ENCODE measurements around the gene DNAH3.

DNAH3 gene

DNA sequence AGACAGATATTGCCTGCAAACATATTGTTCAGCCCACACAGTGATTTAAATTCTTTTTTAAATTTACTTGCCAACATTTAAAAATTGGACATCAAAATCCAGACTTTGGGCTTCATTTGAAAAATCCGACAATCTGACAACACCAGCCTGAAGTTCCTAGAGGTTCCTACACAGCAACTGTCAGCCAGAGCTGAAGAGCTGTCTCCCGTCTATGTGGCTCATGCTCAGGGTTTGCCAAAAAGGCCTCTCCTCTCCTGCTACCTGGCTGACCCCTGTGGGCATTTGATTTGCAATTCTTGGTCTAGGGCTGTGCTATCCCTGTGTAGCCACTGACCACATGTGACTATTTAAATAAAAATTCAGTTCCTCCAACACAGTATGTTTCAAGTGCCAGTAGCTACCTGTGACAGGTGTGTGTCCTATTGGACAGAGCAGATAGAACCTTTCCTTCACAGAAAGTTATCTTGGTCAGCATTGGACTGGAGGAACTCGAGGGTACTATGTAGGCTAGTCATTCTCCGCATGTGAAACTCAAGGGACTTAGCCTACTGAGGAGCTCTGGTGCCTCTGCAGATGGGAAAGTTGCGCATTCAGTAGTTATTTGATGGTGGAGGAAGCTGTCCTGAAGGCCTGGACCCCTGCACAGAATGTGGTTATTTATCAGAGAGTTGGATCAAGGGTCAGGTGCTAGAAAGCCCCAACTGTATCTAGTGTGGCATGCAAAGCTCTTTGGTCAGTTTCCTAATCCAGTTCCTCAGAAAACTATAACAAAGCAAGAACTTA lies 247.3 kb downstream of the DNAH3 start:
- Histone ChIP-seq H3K4me1 (ENCODE audit: insufficient read depth, insufficient read length) (no peaks in the 10 kb centered on the region), H3K9me3 (ENCODE audit: insufficient read depth, low read length) (no peaks in the 10 kb centered on the region), H3K27me3 (ENCODE audit: insufficient read depth, insufficient read length) (no peaks in the 10 kb centered on the region), H3K4me3 (ENCODE audit: insufficient read length, low read depth) (no peak overlapping the region), H3K9ac (ENCODE audit: insufficient read length, low read depth) (no peak overlapping the region), H3K36me3 (ENCODE audit: insufficient read depth, insufficient read length, low read length) (peaks cover 18% of the 10 kb centered on the region)
- TF ChIP-seq YY1 (IDR thresholded peaks at IDR 0.05; ENCODE audit: insufficient read depth, insufficient read length) (no peak), SUZ12 (IDR thresholded peaks at IDR 0.05; ENCODE audit: extremely low read depth, insufficient read depth, insufficient read length) (no peak), ZNF274 (IDR thresholded peaks at IDR 0.05; ENCODE audit: low read depth, low read length) (no peak)
- DNase-seq (ENCODE audit: low read depth, low spot score): no peak

DNA sequence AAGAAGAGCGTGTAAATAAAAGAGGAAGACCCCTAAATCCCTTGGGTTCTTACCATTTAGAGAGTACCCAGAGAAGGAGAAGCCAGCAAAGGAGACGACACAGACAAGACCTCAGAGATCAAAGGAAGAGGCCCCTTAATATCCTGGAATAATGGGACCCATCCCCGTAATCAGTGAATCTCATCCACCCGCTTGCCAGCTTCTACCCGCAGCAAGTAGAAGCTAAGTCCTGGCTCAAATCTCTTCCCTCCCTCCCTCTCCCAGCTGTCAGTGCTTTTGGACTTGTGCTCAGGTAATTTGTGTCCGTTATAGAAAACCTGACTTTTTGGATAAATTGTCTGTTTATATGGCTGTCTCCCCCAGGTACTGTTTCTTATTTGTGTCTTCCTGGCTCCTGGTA lies 248.2 kb downstream of the DNAH3 start:
- no peaks in the 10 kb centered on the region for H3K4me1 ChIP-seq (ENCODE audit: insufficient read depth, insufficient read length)
- no peak overlapping the region for H3K9ac ChIP-seq (ENCODE audit: insufficient read length, low read depth)

DNA sequence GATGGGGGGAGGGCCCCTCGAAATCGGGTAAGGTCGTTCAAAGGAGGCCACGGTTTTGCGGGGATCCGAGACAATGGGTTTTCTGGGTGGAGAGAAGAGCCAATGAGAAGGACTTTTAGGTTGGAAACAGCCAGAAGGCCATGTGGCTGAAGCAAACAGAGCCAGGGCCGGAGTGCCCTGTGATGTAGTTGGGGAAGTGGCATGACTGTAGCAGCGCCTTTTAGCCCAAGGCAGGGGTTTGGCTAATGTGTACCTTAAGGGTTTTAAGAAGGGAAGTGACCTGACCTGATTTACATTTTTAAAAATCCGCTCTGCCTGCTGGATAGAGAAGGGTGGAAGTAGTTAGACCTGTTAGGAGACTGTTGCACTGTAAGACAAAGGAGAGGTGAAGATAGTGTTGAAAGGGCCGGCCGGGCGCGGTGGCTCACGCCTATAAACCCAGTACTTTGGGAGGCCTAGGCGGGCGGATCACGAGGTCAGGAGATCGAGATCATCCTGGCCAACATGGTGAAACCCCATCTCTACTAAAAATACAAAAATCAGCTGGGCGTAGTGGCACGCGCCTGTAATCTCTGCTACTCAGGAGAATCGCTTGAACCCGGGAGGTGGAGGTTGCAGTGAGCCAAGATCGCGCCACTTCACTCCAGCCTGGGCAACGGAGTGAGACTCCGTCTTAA lies 249.1 kb downstream of the DNAH3 start:
- peaks cover 26% of the 10 kb centered on the region for H3K36me3 ChIP-seq (ENCODE audit: insufficient read depth, insufficient read length, low read length)
- TF ChIP-seq SUZ12 (IDR thresholded peaks at IDR 0.05; ENCODE audit: extremely low read depth, insufficient read depth, insufficient read length) (no peak), ZNF274 (IDR thresholded peaks at IDR 0.05; ENCODE audit: low read depth, low read length) (no peak), YY1 (IDR thresholded peaks at IDR 0.05; ENCODE audit: insufficient read depth, insufficient read length) (no peak)
- H3K4me1 ChIP-seq (ENCODE audit: insufficient read depth, insufficient read length): no peaks in the 10 kb centered on the region
- peak overlapping the region; percentile 92 for H3K9ac ChIP-seq (ENCODE audit: insufficient read length, low read depth)
- H3K9me3 ChIP-seq (ENCODE audit: insufficient read depth, low read length): no peaks in the 10 kb centered on the region
- H3K4me3 ChIP-seq (ENCODE audit: insufficient read length, low read depth): peak overlapping the region; percentile 85
- H3K27me3 ChIP-seq (ENCODE audit: insufficient read depth, insufficient read length): no peaks in the 10 kb centered on the region
- DNase-seq (ENCODE audit: low read depth, low spot score): peak; percentile 30

More for the DNA sequence above, 248.2 kb downstream of the DNAH3 start:
- Histone ChIP-seq H3K36me3 (ENCODE audit: insufficient read depth, insufficient read length, low read length) (peaks cover 18% of the 10 kb centered on the region), H3K9me3 (ENCODE audit: insufficient read depth, low read length) (no peaks in the 10 kb centered on the region), H3K4me3 (ENCODE audit: insufficient read length, low read depth) (no peak overlapping the region), H3K27me3 (ENCODE audit: insufficient read depth, insufficient read length) (no peaks in the 10 kb centered on the region)
- no peak for DNase-seq (ENCODE audit: low read depth, low spot score)
- TF ChIP-seq SUZ12 (IDR thresholded peaks at IDR 0.05; ENCODE audit: extremely low read depth, insufficient read depth, insufficient read length) (no peak), YY1 (IDR thresholded peaks at IDR 0.05; ENCODE audit: insufficient read depth, insufficient read length) (no peak), ZNF274 (IDR thresholded peaks at IDR 0.05; ENCODE audit: low read depth, low read length) (no peak)

DNA sequence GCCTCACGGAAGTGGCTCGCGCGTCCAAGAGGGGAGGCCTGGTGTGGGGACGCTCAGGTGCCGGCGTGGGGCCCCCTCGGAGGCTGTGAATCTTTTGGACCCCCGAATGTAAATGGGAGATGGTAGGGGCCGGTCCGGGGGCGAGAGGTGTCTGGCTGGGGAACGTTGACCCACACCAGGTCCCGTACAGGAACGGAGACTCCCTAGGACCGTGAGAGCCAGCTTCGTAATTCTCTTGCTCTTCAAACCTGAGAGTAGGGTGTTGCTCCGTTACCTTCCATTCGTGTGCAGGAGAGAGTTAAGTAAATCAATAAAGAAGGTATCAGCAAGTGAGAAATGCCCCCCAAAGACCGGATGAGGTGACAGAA lies 249.6 kb downstream of the DNAH3 start:
- peak overlapping the region; percentile 85 for H3K4me3 ChIP-seq (ENCODE audit: insufficient read length, low read depth)
- DNase-seq (ENCODE audit: low read depth, low spot score): peak; percentile 1
- H3K9ac ChIP-seq (ENCODE audit: insufficient read length, low read depth): peak overlapping the region; percentile 92
- H3K4me1 ChIP-seq (ENCODE audit: insufficient read depth, insufficient read length): no peaks in the 10 kb centered on the region
- no peaks in the 10 kb centered on the region for H3K9me3 ChIP-seq (ENCODE audit: insufficient read depth, low read length)
- peaks cover 30% of the 10 kb centered on the region for H3K36me3 ChIP-seq (ENCODE audit: insufficient read depth, insufficient read length, low read length)
- TF ChIP-seq YY1 (IDR thresholded peaks at IDR 0.05; ENCODE audit: insufficient read depth, insufficient read length) (no peak), ZNF274 (IDR thresholded peaks at IDR 0.05; ENCODE audit: low read depth, low read length) (no peak), SUZ12 (IDR thresholded peaks at IDR 0.05; ENCODE audit: extremely low read depth, insufficient read depth, insufficient read length) (no peak)
- no peaks in the 10 kb centered on the region for H3K27me3 ChIP-seq (ENCODE audit: insufficient read depth, insufficient read length)

DNA sequence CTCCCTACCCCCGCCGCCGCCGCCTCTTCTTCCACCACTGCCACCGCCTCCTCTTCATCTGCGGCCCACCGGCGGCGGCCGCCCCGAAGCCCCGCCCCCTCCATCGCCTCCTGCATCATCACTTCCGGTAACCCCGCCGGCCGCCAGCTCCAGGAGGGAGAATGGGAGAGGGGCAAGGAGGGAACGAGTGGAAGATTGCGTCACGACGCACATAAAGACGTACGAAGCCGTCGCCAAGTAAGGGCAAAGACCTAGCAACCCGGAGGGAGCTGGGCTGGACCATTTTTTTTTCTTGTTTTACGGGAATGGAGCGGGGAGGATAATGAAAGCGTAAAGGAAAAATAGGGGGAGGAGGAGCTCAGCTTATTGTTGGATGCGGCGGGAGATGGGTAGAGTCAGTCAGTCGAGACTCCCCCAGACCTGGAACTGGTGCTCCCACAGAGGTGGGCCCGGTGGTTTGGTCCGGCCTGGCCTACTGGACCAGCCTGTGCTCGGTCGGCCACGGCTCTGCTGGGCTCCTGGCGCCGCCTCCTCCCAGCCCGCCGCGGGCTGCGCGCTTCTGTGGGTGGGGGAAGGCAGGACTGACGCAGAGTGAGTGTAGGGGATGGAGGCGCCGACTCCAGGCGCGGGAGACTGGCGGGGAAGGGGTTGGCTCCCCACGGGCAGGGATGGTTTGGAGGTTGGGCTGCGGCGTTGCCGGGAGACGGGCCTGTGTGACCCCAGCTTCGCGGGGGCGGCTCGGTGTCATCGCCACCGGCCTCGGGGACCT lies 250.2 kb downstream of the DNAH3 start, which contains the start of the genes DCUN1D3 and LYRM1:
Gene DCUN1D3 (minus strand): TSS at position 60 of the 769 bp plus-strand sequence. CDS start 37,820 bp downstream, outside the sequence.
Gene LYRM1 (plus strand): TSS at position 473 of the 769 bp plus-strand sequence. CDS start 14,785 bp downstream, outside the sequence.
- Histone ChIP-seq H3K9me3 (ENCODE audit: insufficient read depth, low read length) (no peaks in the 10 kb centered on the region), H3K4me1 (ENCODE audit: insufficient read depth, insufficient read length) (no peaks in the 10 kb centered on the region), H3K9ac (ENCODE audit: insufficient read length, low read depth) (peak within 1 kb of the TSS; percentile 92), H3K27me3 (ENCODE audit: insufficient read depth, insufficient read length) (no peaks in the 10 kb centered on the region), H3K36me3 (ENCODE audit: insufficient read depth, insufficient read length, low read length) (peaks cover 35% of the 10 kb centered on the region), H3K4me3 (ENCODE audit: insufficient read length, low read depth) (peak within 1 kb of the TSS; percentile 86)
- no peak for TF ChIP-seq SUZ12 (IDR thresholded peaks at IDR 0.05; ENCODE audit: extremely low read depth, insufficient read depth, insufficient read length)
- no peak for TF ChIP-seq YY1 (IDR thresholded peaks at IDR 0.05; ENCODE audit: insufficient read depth, insufficient read length)
- no peak for TF ChIP-seq ZNF274 (IDR thresholded peaks at IDR 0.05; ENCODE audit: low read depth, low read length)
- DNase-seq (ENCODE audit: low read depth, low spot score): peak; percentile 98

DNA sequence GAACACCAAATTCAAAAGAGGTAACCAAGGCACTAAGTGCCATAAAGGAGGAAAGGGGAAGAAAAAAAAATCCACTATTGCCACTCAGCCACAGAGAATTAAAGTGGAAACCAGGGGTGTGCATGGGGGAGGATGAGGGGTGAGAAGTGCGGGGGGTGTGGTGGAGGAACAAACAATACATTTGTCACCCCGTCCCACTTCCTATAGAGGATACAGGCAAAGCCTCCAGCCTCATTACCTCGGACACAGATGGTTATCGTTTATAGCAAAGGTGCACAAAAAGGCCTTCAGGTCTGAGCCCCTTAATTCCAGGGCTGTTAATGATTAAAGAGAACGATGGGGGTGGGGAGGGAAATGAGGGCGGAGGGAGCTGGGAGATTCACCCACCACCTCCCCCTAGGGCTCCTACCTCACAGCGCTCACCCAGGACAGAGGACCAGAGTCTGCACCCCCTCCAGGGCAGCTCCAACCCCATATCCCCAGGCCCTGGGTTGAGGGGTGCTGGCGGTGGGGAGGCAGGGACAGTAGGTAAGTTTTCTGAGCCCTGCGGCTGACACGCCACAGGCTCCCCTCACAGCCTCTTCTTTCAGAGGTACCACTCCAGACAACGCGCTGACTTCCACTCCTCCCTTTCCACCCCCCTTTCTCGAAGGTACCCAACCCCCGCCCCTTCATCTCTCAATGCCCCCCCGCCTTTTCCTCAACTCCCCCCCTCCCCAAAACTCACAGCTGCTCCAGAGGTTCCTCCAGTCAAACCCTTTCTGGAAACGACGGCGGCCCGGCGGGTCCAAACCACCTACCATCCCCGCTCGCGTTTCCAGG lies 251.0 kb downstream of the DNAH3 start:
- TF ChIP-seq ZNF274 (IDR thresholded peaks at IDR 0.05; ENCODE audit: low read depth, low read length) (no peak), YY1 (IDR thresholded peaks at IDR 0.05; ENCODE audit: insufficient read depth, insufficient read length) (no peak), SUZ12 (IDR thresholded peaks at IDR 0.05; ENCODE audit: extremely low read depth, insufficient read depth, insufficient read length) (no peak)
- Histone ChIP-seq H3K9ac (ENCODE audit: insufficient read length, low read depth) (peak overlapping the region; percentile 90), H3K27me3 (ENCODE audit: insufficient read depth, insufficient read length) (no peaks in the 10 kb centered on the region), H3K4me1 (ENCODE audit: insufficient read depth, insufficient read length) (no peaks in the 10 kb centered on the region), H3K36me3 (ENCODE audit: insufficient read depth, insufficient read length, low read length) (peaks cover 38% of the 10 kb centered on the region), H3K9me3 (ENCODE audit: insufficient read depth, low read length) (no peaks in the 10 kb centered on the region), H3K4me3 (ENCODE audit: insufficient read length, low read depth) (peak overlapping the region; percentile 86)
- DNase-seq (ENCODE audit: low read depth, low spot score): no peak

All from NT2/D1 (cell line).